Smooth muscle cell (in vitro differentiated cells): ENCODE results near the gene ZBTB47. TPM values are rescaled to one million over a fixed set of nuclear protein-coding genes. Genes with fewer than 3 reads are reported as not detected.

Experiments used
- DNase-seq: peaks from one replicate; lab custom pipeline; 2025; ENCODE audit not compliant: unreplicated experiment; lab: John Stamatoyannopoulos, UW
- H2AFZ ChIP-seq: fragments of 200-600 bp; sonication (generic); 2 replicates; pipeline ENCODE4 v1.6.0; 2016; ENCODE audit warnings: antibody characterized with exemption, low read depth, mild to moderate bottlenecking
- H3F3A ChIP-seq: fragments of 200-600 bp; sonication (generic); 2 replicates; pipeline ENCODE4 v1.6.0; 2017; ENCODE audit warnings: antibody characterized with exemption, low read depth
- H3K27ac ChIP-seq: fragments of 200-600 bp; sonication (generic); 2 replicates; pipeline ENCODE4 v1.5.1; 2016; ENCODE audit warnings: low read depth, mild to moderate bottlenecking
- H3K27me3 ChIP-seq: fragments of 200-600 bp; sonication (generic); 2 replicates; pipeline ENCODE4 v1.6.1; 2016; ENCODE audit warnings: low read depth, mild to moderate bottlenecking
- H3K36me3 ChIP-seq: fragments of 200-600 bp; sonication (generic); 2 replicates; pipeline ENCODE4 v1.5.1; 2016; ENCODE audit warnings: low read depth
- H3K4me1 ChIP-seq: fragments of 200-600 bp; sonication (generic); 2 replicates; pipeline ENCODE4 v1.5.1; 2016; ENCODE audit warnings: low read depth
- H3K4me2 ChIP-seq: fragments of 200-600 bp; sonication (generic); 2 replicates; pipeline ENCODE4 v1.6.0; 2016; ENCODE audit warnings: mild to moderate bottlenecking
- H3K4me3 ChIP-seq: fragments of 200-600 bp; sonication (generic); 2 replicates; pipeline ENCODE4 v1.5.1; 2016; ENCODE audit warnings: mild to moderate bottlenecking
- H3K79me2 ChIP-seq: fragments of 200-600 bp; sonication (generic); 2 replicates; pipeline ENCODE4 v1.6.0; 2016; ENCODE audit warnings: low read depth, mild to moderate bottlenecking
- H3K9ac ChIP-seq: fragments of 200-600 bp; sonication (generic); 2 replicates; pipeline ENCODE4 v1.6.0; 2016; ENCODE audit warnings: low read depth
- H3K9me3 ChIP-seq: fragments of 200-600 bp; sonication (generic); replicated peaks from 2 replicates; pipeline ENCODE4 v1.5.1; 2016; ENCODE audit warnings: low read depth
- H4K20me1 ChIP-seq: fragments of 200-600 bp; sonication (generic); 2 replicates; pipeline ENCODE4 v1.6.0; 2016; ENCODE audit warnings: low read depth
- WGBS: methylation state at CpG from one replicate; pipeline ENCODE4 v1.1.7; 2016; ENCODE audit warnings: low lambda C conversion rate; 5-methylcytosine and 5-hydroxymethylcytosine counted together
- polyA plus RNA-seq: library from polyadenylated mRNA; unstranded; fragments of >200 nt; fragmentation: Nextera tagmentation; extraction: Ambion mirVana; gene quantifications from 2 replicates; pipeline ENCODE4 v1.2.1, GENCODE V29; 2016
- total RNA-seq: library from RNA; depleted of rRNA; stranded (reverse); fragments of >200 nt; gene quantifications from 2 replicates; pipeline ENCODE4 v1.2.3, GENCODE V29; 2014
- TF ChIP-seq, protein P1 (sequence below): fragments of 200-600 bp; sonication (generic); IDR thresholded peaks from 2 replicates; pipeline ENCODE4 v1.5.1; 2017; ENCODE audit warnings: borderline replicate concordance, mild to moderate bottlenecking, antibody characterized with exemption; ENCODE audit not compliant: insufficient read depth, poor library complexity, severe bottlenecking

The ZBTB47 gene
- total and polyA plus RNA-seq, 2 experiments from 2014 or later = 4.6 to 7.7 TPM

GRCh38 chr3:42666577-42666998 lies 13.1 kb downstream of the ZBTB47 start:
- no peaks in the 10 kb centered on the region for H3F3A ChIP-seq
- no peaks in the 10 kb centered on the region for H3K36me3 ChIP-seq
- no peaks in the 10 kb centered on the region for H3K27me3 ChIP-seq
- no peaks in the 10 kb centered on the region for H4K20me1 ChIP-seq
- H3K4me2 ChIP-seq = no peak overlapping the region
- no peak for DNase-seq
- no peak overlapping the region for H2AFZ ChIP-seq
- TF ChIP-seq, protein P1, sequence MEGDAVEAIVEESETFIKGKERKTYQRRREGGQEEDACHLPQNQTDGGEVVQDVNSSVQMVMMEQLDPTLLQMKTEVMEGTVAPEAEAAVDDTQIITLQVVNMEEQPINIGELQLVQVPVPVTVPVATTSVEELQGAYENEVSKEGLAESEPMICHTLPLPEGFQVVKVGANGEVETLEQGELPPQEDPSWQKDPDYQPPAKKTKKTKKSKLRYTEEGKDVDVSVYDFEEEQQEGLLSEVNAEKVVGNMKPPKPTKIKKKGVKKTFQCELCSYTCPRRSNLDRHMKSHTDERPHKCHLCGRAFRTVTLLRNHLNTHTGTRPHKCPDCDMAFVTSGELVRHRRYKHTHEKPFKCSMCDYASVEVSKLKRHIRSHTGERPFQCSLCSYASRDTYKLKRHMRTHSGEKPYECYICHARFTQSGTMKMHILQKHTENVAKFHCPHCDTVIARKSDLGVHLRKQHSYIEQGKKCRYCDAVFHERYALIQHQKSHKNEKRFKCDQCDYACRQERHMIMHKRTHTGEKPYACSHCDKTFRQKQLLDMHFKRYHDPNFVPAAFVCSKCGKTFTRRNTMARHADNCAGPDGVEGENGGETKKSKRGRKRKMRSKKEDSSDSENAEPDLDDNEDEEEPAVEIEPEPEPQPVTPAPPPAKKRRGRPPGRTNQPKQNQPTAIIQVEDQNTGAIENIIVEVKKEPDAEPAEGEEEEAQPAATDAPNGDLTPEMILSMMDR = no peak
- H3K79me2 ChIP-seq = no peaks in the 10 kb centered on the region
- H3K4me1 ChIP-seq = no peaks in the 10 kb centered on the region
- WGBS = 94% methylated on average over 4 of the region's 4 CpGs
- H3K4me3 ChIP-seq = no peak overlapping the region
- H3K9ac ChIP-seq = no peak overlapping the region
- no peak overlapping the region for H3K27ac ChIP-seq
- H3K9me3 ChIP-seq = no peaks in the 10 kb centered on the region

GRCh38 chr3:42667096-42667522 lies 13.6 kb downstream of the ZBTB47 start:
- Histone ChIP-seq H3K4me1 (no peaks in the 10 kb centered on the region), H3F3A (no peaks in the 10 kb centered on the region), H3K4me2 (no peak overlapping the region), H3K27ac (no peak overlapping the region), H3K9me3 (no peaks in the 10 kb centered on the region), H3K79me2 (no peaks in the 10 kb centered on the region), H3K36me3 (no peaks in the 10 kb centered on the region), H3K9ac (no peak overlapping the region), H3K4me3 (no peak overlapping the region), H3K27me3 (no peaks in the 10 kb centered on the region), H2AFZ (no peak overlapping the region), H4K20me1 (no peaks in the 10 kb centered on the region)
- TF ChIP-seq, protein P1 = no peak
- 98% methylated on average over 7 of the region's 7 CpGs for WGBS
- no peak for DNase-seq

GRCh38 chr3:42667523-42668412 lies 14.3 kb downstream of the ZBTB47 start:
- Histone ChIP-seq H3K9ac (no peak overlapping the region), H3K9me3 (no peaks in the 10 kb centered on the region), H3K4me2 (no peak overlapping the region), H3F3A (no peaks in the 10 kb centered on the region), H4K20me1 (no peaks in the 10 kb centered on the region), H3K79me2 (no peaks in the 10 kb centered on the region), H3K27me3 (no peaks in the 10 kb centered on the region), H3K4me1 (no peaks in the 10 kb centered on the region), H3K27ac (no peak overlapping the region), H3K4me3 (no peak overlapping the region), H2AFZ (no peak overlapping the region), H3K36me3 (no peaks in the 10 kb centered on the region)
- 81% methylated on average over 8 of the region's 8 CpGs for WGBS
- TF ChIP-seq, protein P1 = no peak
- no peak for DNase-seq

DNA sequence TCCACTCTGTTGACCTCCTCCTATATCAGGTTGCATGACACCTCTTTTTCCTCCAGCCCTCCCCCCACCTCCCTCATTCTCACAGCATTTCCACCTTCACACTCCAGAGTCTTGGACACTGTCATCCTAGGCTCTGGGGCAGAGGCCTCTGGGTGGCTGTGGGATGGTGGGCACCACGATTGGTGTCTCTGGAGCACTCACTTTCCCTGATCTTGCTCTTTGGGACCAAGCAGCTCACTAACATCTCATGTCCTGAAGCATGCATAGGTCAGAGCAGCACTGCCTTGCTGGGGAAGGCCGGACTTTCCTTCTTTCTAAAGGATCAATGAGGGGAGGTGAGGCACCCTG lies 14.9 kb downstream of the ZBTB47 start:
- H3K27ac ChIP-seq = no peak overlapping the region
- H3K4me2 ChIP-seq = no peak overlapping the region
- TF ChIP-seq, protein P1 = no peak
- H3K4me1 ChIP-seq = no peaks in the 10 kb centered on the region
- H3K9ac ChIP-seq = no peak overlapping the region
- no peaks in the 10 kb centered on the region for H3K9me3 ChIP-seq
- WGBS = 94% methylated on average over 2 of the region's 2 CpGs
- H3F3A ChIP-seq = no peaks in the 10 kb centered on the region
- no peaks in the 10 kb centered on the region for H3K79me2 ChIP-seq
- H2AFZ ChIP-seq = no peak overlapping the region
- H3K36me3 ChIP-seq = no peaks in the 10 kb centered on the region
- no peak for DNase-seq
- no peaks in the 10 kb centered on the region for H3K27me3 ChIP-seq
- H4K20me1 ChIP-seq = no peaks in the 10 kb centered on the region
- no peak overlapping the region for H3K4me3 ChIP-seq
